K562 (cell line): ENCODE data around the gene MEAK7. TPM values are rescaled to one million over a fixed set of nuclear protein-coding genes. Genes with fewer than 3 reads are reported as not detected.

Source experiments
- ATAC-seq: fragments of 200-7000 bp; cut with Tn5 transposase; 3 replicates; pipeline ENCODE4 v1.9.1; 2020; ENCODE audit warnings: moderate library complexity
- BruUV-seq: library from RNA; stranded (reverse); fragments of 400-500 nt; replicated peaks from 2 replicates; lab custom pipeline; 2021; lab: Mats Ljungman, UMichigan
- CTCF ChIA-PET: fragments of 300-600 bp; formaldehyde crosslinking; extraction: SDS; loops from one replicate; lab custom pipeline; 2021; ENCODE audit warnings: low intra/inter-chr PET ratio; lab: Yijun Ruan, JAX
- POLR2A ChIA-PET: fragments of 300-600, 350-650 bp; sonication (Branson Sonifier 250); formaldehyde crosslinking; extraction: SDS; loops from one replicate; lab custom pipeline; 2021; ENCODE audit warnings: antibody characterized with exemption, inconsistent platforms; lab: Yijun Ruan, JAX
- DNase-seq, 4 experiments: peaks; one replicate each; pipeline versions ENCODE4 v3.0.0 to v3.0.0-alpha.2; 2011 to 2018; ENCODE audit warnings: low spot score in 3 of 4, mixed read lengths in 3 of 4; ENCODE audit errors: extremely low read depth in 1 of 4
- FAIRE-seq: peaks from 2 replicates; lab custom pipeline; 2011; peaks lifted over from hg19 to GRCh38; lab: Jason Lieb, UNC
- H2AFZ ChIP-seq: 2 replicates; pipeline ENCODE4 v1.6.0; 2011; ENCODE audit warnings: low read depth, low read length, control low read depth, inconsistent platforms
- H3K27ac ChIP-seq: fragments of 200-600 bp; 3 replicates; pipeline ENCODE4 v1.8.0; 2011; ENCODE audit warnings: low read depth, mild to moderate bottlenecking, control low read depth, inconsistent platforms, low read length, moderate library complexity, mixed read lengths; ENCODE audit errors: extremely low read depth
- H3K27me3 ChIP-seq, 2 experiments: fragments of 300-600 bp in 1 of 2; 2 replicates in 1 of 2; 3 replicates in 1 of 2; pipeline versions ENCODE4 v1.6.0 to v1.8.0; 2011; ENCODE audit warnings: inconsistent platforms in 2 of 2, low read length in 2 of 2, mild to moderate bottlenecking in 1 of 2, mixed read lengths in 1 of 2, moderate library complexity in 1 of 2; ENCODE audit not compliant: control insufficient read depth in 2 of 2, insufficient read depth in 2 of 2
- H3K36me3 ChIP-seq: fragments of 300-600 bp; 3 replicates; pipeline ENCODE4 v1.8.0; 2011; ENCODE audit warnings: mild to moderate bottlenecking, low read length, inconsistent platforms; ENCODE audit not compliant: control insufficient read depth, insufficient read depth
- H3K4me1 ChIP-seq, 2 experiments: fragments of 200-600 bp in 1 of 2; replicated peaks in 1 of 2; 2 replicates in 1 of 2; 3 replicates in 1 of 2; pipeline versions ENCODE4 v1.5.1 to v1.8.0; 2011; ENCODE audit warnings: inconsistent platforms in 2 of 2, low read length in 2 of 2, mild to moderate bottlenecking in 1 of 2, mixed read lengths in 1 of 2, moderate library complexity in 1 of 2; ENCODE audit not compliant: control insufficient read depth in 2 of 2, insufficient read depth in 2 of 2
- H3K4me2 ChIP-seq: 2 replicates; pipeline ENCODE4 v1.6.1; 2011; ENCODE audit warnings: low read length, control low read depth, inconsistent platforms, mixed read lengths; ENCODE audit not compliant: insufficient read depth
- H3K4me3 ChIP-seq: fragments of 200-600 bp; sonication (generic), shearing (Covaris generic); 2 replicates; pipeline ENCODE4 v1.5.1; 2016; ENCODE audit warnings: control low read depth, inconsistent platforms
- H3K79me2 ChIP-seq: fragments of 200-600 bp; 3 replicates; pipeline ENCODE4 v1.8.0; 2011; ENCODE audit warnings: low read length, inconsistent platforms; ENCODE audit not compliant: control insufficient read depth, insufficient read depth
- H3K9ac ChIP-seq, 2 experiments: 2 replicates each; pipeline versions ENCODE4 v1.6.0 to v1.6.1; 2011; ENCODE audit warnings: low read depth in 2 of 2, low read length in 2 of 2, control low read depth in 1 of 2, inconsistent platforms in 1 of 2, mild to moderate bottlenecking in 1 of 2, mixed read lengths in 1 of 2; ENCODE audit not compliant: insufficient read depth in 1 of 2
- H3K9me1 ChIP-seq: one replicate; pipeline ENCODE4 v1.6.0; 2011; ENCODE audit warnings: inconsistent platforms, mild to moderate bottlenecking, low read length, moderate library complexity; ENCODE audit not compliant: control insufficient read depth, insufficient read depth
- H3K9me3 ChIP-seq: replicated peaks from 2 replicates; pipeline ENCODE4 v1.5.1; 2011; ENCODE audit warnings: low read depth, low read length, inconsistent platforms; ENCODE audit not compliant: control insufficient read depth, insufficient read depth
- H4K20me1 ChIP-seq: replicated peaks from 2 replicates; pipeline ENCODE4 v1.6.1; 2011; ENCODE audit warnings: low read length, inconsistent platforms, mixed read lengths; ENCODE audit not compliant: control insufficient read depth, insufficient read depth
- CCAR2 ChIP-seq: fragments of 200-400 bp; formaldehyde crosslinking; IDR thresholded peaks from 2 replicates; pipeline ENCODE4 v1.6.1; 2017; ENCODE audit warnings: mild to moderate bottlenecking, low read depth, low read length
- CREB1 ChIP-seq, 2 experiments: sonication (generic) in 1 of 2; formaldehyde crosslinking in 1 of 2; IDR thresholded peaks; 2 replicates each; pipeline versions ENCODE4 v1.6.1 to v1.8.0; 2012 to 2022; ENCODE audit warnings: inconsistent platforms in 1 of 2, mild to moderate bottlenecking in 1 of 2, missing genetic modification reagents in 1 of 2, moderate library complexity in 1 of 2
- CREM ChIP-seq: IDR thresholded peaks from 2 replicates; pipeline ENCODE4 v1.6.1; 2014; ENCODE audit warnings: antibody characterized with exemption, low read depth
- EP400 ChIP-seq: fragments of 450-650 bp; IDR thresholded peaks from 2 replicates; pipeline ENCODE4 v1.6.1; 2017; ENCODE audit warnings: antibody characterized with exemption, mild to moderate bottlenecking, moderate library complexity
- ETV5 ChIP-seq: sonication (generic); formaldehyde crosslinking; IDR thresholded peaks from 2 replicates; pipeline ENCODE4 v1.4.0; 2020; ENCODE audit warnings: low read depth, mild to moderate bottlenecking, missing genetic modification reagents
- FOXA3 ChIP-seq, 2 experiments: fragments of 450-650 bp in 1 of 2; sonication (generic) in 1 of 2; formaldehyde crosslinking; IDR thresholded peaks in 1 of 2; conservative IDR thresholded peaks in 1 of 2; 2 replicates each; pipeline versions ENCODE4 v1.4.0 to v1.8.0; 2020 to 2022; ENCODE audit warnings: mild to moderate bottlenecking in 2 of 2, missing genetic modification reagents in 1 of 2
- KAT8 ChIP-seq: fragments of 450-650 bp; IDR thresholded peaks from 2 replicates; pipeline ENCODE4 v1.6.1; 2016; ENCODE audit warnings: low read depth, mild to moderate bottlenecking
- LCOR ChIP-seq: sonication (generic); formaldehyde crosslinking; IDR thresholded peaks from 2 replicates; pipeline ENCODE4 v1.8.0; 2022; ENCODE audit warnings: mild to moderate bottlenecking, missing genetic modification reagents
- PBX2 ChIP-seq, 2 experiments: IDR thresholded peaks in 1 of 2; conservative IDR thresholded peaks in 1 of 2; 2 replicates each; pipeline ENCODE4 v1.6.1; 2016; ENCODE audit warnings: low read depth in 2 of 2, mild to moderate bottlenecking in 1 of 2, missing compliant biosample characterization in 1 of 2, missing genetic modification characterization in 1 of 2, moderate library complexity in 1 of 2
- RAD21 ChIP-seq, 2 experiments: fragments of 250-450 bp in 1 of 2; fragments of 450-650 bp in 1 of 2; sonication (Bioruptor Pico) in 1 of 2; formaldehyde crosslinking in 1 of 2; IDR thresholded peaks in 1 of 2; conservative IDR thresholded peaks in 1 of 2; 2 replicates each; pipeline versions ENCODE4 v1.4.0 to v1.8.0; 2020 to 2022; ENCODE audit warnings: mild to moderate bottlenecking in 2 of 2, moderate library complexity in 1 of 2
- TCF7L2 ChIP-seq: fragments of 150-350 bp; IDR thresholded peaks from 2 replicates; pipeline ENCODE4 v1.6.1; 2016; ENCODE audit warnings: low read depth, mild to moderate bottlenecking, low read length, moderate library complexity
- TGIF2 ChIP-seq: sonication (generic); formaldehyde crosslinking; IDR thresholded peaks from 2 replicates; pipeline ENCODE4 v1.8.1; 2022; ENCODE audit warnings: mild to moderate bottlenecking, missing genetic modification reagents, moderate library complexity
- ZFPM2 ChIP-seq: fragments of 250-450 bp; sonication (Bioruptor Pico); IDR thresholded peaks from 2 replicates; pipeline ENCODE4 v1.5.1; 2022; ENCODE audit warnings: mild to moderate bottlenecking
- WGBS: fragments of 100-300 bp; shearing (Covaris generic); methylation state at CpG from one replicate; pipeline ENCODE4 v1.1.6; 2016; ENCODE audit warnings: low coverage, mixed read lengths; ENCODE audit not compliant: insufficient coverage; ENCODE audit errors: missing lambda C conversion rate; 5-methylcytosine and 5-hydroxymethylcytosine counted together
- in situ Hi-C: fragments of 300-500 bp; cut with MboI; formaldehyde crosslinking; loops from 4 replicates; pipeline ENCODE4 v1.15.0; 2018; ENCODE audit warnings: inconsistent platforms, mixed read lengths
- intact Hi-C: fragments of 100-400 bp; cut with micrococcal nuclease; formaldehyde crosslinking; loops from 2 replicates; pipeline ENCODE4 v1.14.2; 2022
- polyA plus RNA-seq, 8 experiments: library from polyadenylated mRNA; depleted of rRNA in 4 of 8; stranded (reverse) in 5 of 8; unstranded in 3 of 8; fragments of >200 nt; fragmentation: Nextera tagmentation in 2 of 8; fragmentation: Illumina TruSeq in 1 of 8; extraction: Ambion mirVana in 2 of 8; extraction: Trizol in 1 of 8; gene quantifications; 2 replicates each; pipeline versions ENCODE4 v1.2.1 to v1.2.3, GENCODE V29; 2011 to 2014; ENCODE audit warnings: inconsistent platforms in 1 of 8, missing spikeins in 1 of 8
- total RNA-seq, 7 experiments: library from RNA; depleted of rRNA in 6 of 7; stranded (reverse); fragments of >200 nt in 6 of 7; fragmentation: Illumina TruSeq in 2 of 7; extraction: Trizol in 2 of 7; gene quantifications; 2 replicates each; pipeline versions ENCODE4 v1.2.1 to v1.2.3, GENCODE V29; 2011 to 2021; ENCODE audit warnings: low replicate concordance in 1 of 7
- TF ChIP-seq, protein P1 (sequence below): fragments of 450-650 bp; IDR thresholded peaks from 2 replicates; pipeline ENCODE4 v1.6.1; 2018; ENCODE audit not compliant: partially characterized antibody

The MEAK7 gene
- total and polyA plus RNA-seq, 9 of the 15 experiments (the other 6 are each of a cell fraction or from before 2014, with no cell fraction given): 1.4 to 14.5 (median 6.3) TPM

GRCh38 chr16:84541999-84542817 is 37.7 kb upstream of the MEAK7 start:
- Histone ChIP-seq H3K9ac (peak overlapping the region in 1 of 2 experiments; percentile 30; a peak in 1 of 4 replicates), H3K9me1 (no peaks in the 10 kb centered on the region), H3K27me3 (peaks cover 0 to 7% of the 10 kb centered on the region in 2 experiments; a peak in 2 of 5 replicates), H3K9me3 (peaks cover 4% of the 10 kb centered on the region; the same call in 1 of the 2 replicates), H4K20me1 (no peaks in the 10 kb centered on the region), H3K4me2 (no peak overlapping the region), H3K4me1 (peaks cover 16 to 37% of the 10 kb centered on the region in 2 experiments), H3K36me3 (no peaks in the 10 kb centered on the region), H3K27ac (peak overlapping the region; percentile 4; the same call in 1 of the 3 replicates), H3K4me3 (no peak overlapping the region), H2AFZ (peak overlapping the region; percentile 77), H3K79me2 (no peaks in the 10 kb centered on the region)
- POLR2A ChIA-PET: interaction anchor here (0.5 to 3.0 kb wide), 4 partner anchors 10 to 58 kb away, joined by 4 to 10 read pairs (median 7); no protein-coding TSS in a partner anchor
- DNase-seq: no peak
- intact Hi-C loops (no loop called here), in situ Hi-C loops (no loop called here)
- 55% methylated on average over 7 of the region's 7 CpGs for WGBS
- BruUV-seq: no TSS peak
- no peak for FAIRE-seq
- CTCF ChIA-PET: no interaction called here
- no peak for ATAC-seq
- TF ChIP-seq RAD21 (CRISPR knock-in tag; conservative IDR thresholded peaks at IDR 0.05 in 1 of 2, IDR thresholded peaks at IDR 0.05 in 1 of 2): no peak
- TF ChIP-seq CCAR2: no peak
- no peak for TF ChIP-seq ZFPM2 (CRISPR knock-in tag)
- TF ChIP-seq CREB1 (IDR thresholded peaks at IDR 0.05): no peak
- TF ChIP-seq CREB1 (CRISPR knock-in tag; IDR thresholded peaks at IDR 0.05): no peak
- TF ChIP-seq, protein P1, sequence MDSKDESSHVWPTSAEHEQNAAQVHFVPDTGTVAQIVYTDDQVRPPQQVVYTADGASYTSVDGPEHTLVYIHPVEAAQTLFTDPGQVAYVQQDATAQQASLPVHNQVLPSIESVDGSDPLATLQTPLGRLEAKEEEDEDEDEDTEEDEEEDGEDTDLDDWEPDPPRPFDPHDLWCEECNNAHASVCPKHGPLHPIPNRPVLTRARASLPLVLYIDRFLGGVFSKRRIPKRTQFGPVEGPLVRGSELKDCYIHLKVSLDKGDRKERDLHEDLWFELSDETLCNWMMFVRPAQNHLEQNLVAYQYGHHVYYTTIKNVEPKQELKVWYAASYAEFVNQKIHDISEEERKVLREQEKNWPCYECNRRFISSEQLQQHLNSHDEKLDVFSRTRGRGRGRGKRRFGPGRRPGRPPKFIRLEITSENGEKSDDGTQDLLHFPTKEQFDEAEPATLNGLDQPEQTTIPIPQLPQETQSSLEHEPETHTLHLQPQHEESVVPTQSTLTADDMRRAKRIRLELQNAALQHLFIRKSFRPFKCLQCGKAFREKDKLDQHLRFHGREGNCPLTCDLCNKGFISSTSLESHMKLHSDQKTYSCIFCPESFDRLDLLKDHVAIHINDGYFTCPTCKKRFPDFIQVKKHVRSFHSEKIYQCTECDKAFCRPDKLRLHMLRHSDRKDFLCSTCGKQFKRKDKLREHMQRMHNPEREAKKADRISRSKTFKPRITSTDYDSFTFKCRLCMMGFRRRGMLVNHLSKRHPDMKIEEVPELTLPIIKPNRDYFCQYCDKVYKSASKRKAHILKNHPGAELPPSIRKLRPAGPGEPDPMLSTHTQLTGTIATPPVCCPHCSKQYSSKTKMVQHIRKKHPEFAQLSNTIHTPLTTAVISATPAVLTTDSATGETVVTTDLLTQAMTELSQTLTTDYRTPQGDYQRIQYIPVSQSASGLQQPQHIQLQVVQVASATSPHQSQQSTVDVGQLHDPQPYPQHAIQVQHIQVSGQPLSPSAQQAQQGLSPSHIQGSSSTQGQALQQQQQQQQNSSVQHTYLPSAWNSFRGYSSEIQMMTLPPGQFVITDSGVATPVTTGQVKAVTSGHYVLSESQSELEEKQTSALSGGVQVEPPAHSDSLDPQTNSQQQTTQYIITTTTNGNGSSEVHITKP: peak; percentile 62
- TF ChIP-seq ETV5 (CRISPR knock-in tag): no peak
- TF ChIP-seq PBX2 (CRISPR knock-in tag; IDR thresholded peaks at IDR 0.05; ENCODE audit: low read depth): no peak
- 0 out of 2 replicates have a peak, but pooled peaks have one; percentile 24 for TF ChIP-seq PBX2 (tag; conservative IDR thresholded peaks at IDR 0.05; ENCODE audit: low read depth)
- no peak for TF ChIP-seq KAT8
- TF ChIP-seq CREM: no peak
- TF ChIP-seq TCF7L2: no peak
- TF ChIP-seq EP400: 0 out of 2 replicates have a peak, but pooled peaks have one; percentile 11
- no peak for TF ChIP-seq TGIF2
- TF ChIP-seq LCOR (CRISPR knock-in tag): no peak
- no peak for TF ChIP-seq FOXA3 (CRISPR knock-in tag; conservative IDR thresholded peaks at IDR 0.05 in 1 of 2, IDR thresholded peaks at IDR 0.05 in 1 of 2)
